Panc1 (cell line): ENCODE results near the gene DIP2C. TPM values are rescaled to one million over a fixed set of nuclear protein-coding genes. Genes with fewer than 3 reads are reported as not detected.

Source experiments
- ATAC-seq: fragments of 200-7000 bp; cut with Tn5 transposase; 2 replicates; pipeline ENCODE4 v1.9.1; 2020; ENCODE audit warnings: mild to moderate bottlenecking, moderate library complexity
- BruUV-seq: library from RNA; stranded (reverse); fragments of 400-500 nt; replicated peaks from 2 replicates; lab custom pipeline; 2021; lab: Mats Ljungman, UMichigan
- CTCF ChIA-PET: fragments of 300-600 bp; sonication (Branson Sonifier 250); formaldehyde crosslinking; loops from one replicate; lab custom pipeline; 2022; ENCODE audit warnings: antibody characterized with exemption; lab: Charles Lee
- POLR2A ChIA-PET: fragments of 300-600 bp; sonication (Branson Sonifier 250); formaldehyde crosslinking; loops from one replicate; lab custom pipeline; 2022; ENCODE audit warnings: antibody characterized with exemption; lab: Charles Lee
- DNase-seq: peaks from one replicate; pipeline ENCODE4 v3.0.0-alpha.2; 2010; ENCODE audit warnings: low read depth, low spot score
- H3K27ac ChIP-seq: 2 replicates; pipeline ENCODE4 v1.5.1; 2011; ENCODE audit warnings: mild to moderate bottlenecking, low read length, inconsistent platforms
- H3K27me3 ChIP-seq: fragments of 200-500 bp; sonication (Bioruptor generic); 2 replicates; pipeline ENCODE4 v1.6.0; 2014; ENCODE audit warnings: low read length, inconsistent platforms; ENCODE audit not compliant: control insufficient read depth, insufficient read depth
- H3K36me3 ChIP-seq: fragments of 200-500 bp; sonication (Bioruptor generic); 2 replicates; pipeline ENCODE4 v1.5.1; 2014; ENCODE audit warnings: inconsistent platforms, mild to moderate bottlenecking, low read length, moderate library complexity; ENCODE audit not compliant: control insufficient read depth, insufficient read depth
- H3K4me1 ChIP-seq: 2 replicates; pipeline ENCODE4 v1.5.1; 2011; ENCODE audit warnings: inconsistent platforms, mild to moderate bottlenecking, low read length, moderate library complexity; ENCODE audit not compliant: control insufficient read depth, insufficient read depth
- H3K4me3 ChIP-seq, 2 experiments: 2 replicates each; pipeline ENCODE4 v1.5.1; 2011 to 2012; ENCODE audit warnings: low read depth in 2 of 2, low read length in 2 of 2, mild to moderate bottlenecking in 2 of 2, inconsistent platforms in 1 of 2, moderate library complexity in 1 of 2
- H3K9me3 ChIP-seq: fragments of 200-500 bp; sonication (Bioruptor generic); 2 replicates; pipeline ENCODE4 v1.5.1; 2014; ENCODE audit warnings: low read depth, mild to moderate bottlenecking, inconsistent platforms, low read length, moderate library complexity; ENCODE audit not compliant: control insufficient read depth, insufficient read depth
- CTCF ChIP-seq: fragments of 450-650 bp; IDR thresholded peaks from 2 replicates; pipeline ENCODE4 v1.5.1; 2017; ENCODE audit warnings: mild to moderate bottlenecking
- POLR2AphosphoS5 ChIP-seq: IDR thresholded peaks from 2 replicates; pipeline ENCODE4 v1.6.1; 2012; ENCODE audit warnings: mild to moderate bottlenecking, low read depth, low read length, moderate library complexity
- REST ChIP-seq, 2 experiments: IDR thresholded peaks; 2 replicates each; pipeline ENCODE4 v1.6.1; 2011 to 2012; ENCODE audit warnings: low read depth in 2 of 2, control low read depth in 1 of 2, low read length in 1 of 2, mild to moderate bottlenecking in 1 of 2, moderate library complexity in 1 of 2; ENCODE audit not compliant: insufficient read depth in 1 of 2
- SIN3A ChIP-seq: IDR thresholded peaks from 2 replicates; pipeline ENCODE4 v1.6.1; 2012; ENCODE audit warnings: low read depth, mild to moderate bottlenecking, low read length, moderate library complexity, borderline replicate concordance; ENCODE audit not compliant: insufficient read depth
- TCF7L2 ChIP-seq: IDR thresholded peaks from 2 replicates; pipeline ENCODE4 v1.6.1; 2011; ENCODE audit warnings: mild to moderate bottlenecking, low read depth, low read length, inconsistent platforms
- in situ Hi-C: cut with HindIII; loops from 2 replicates; pipeline ENCODE4 v1.10.0; 2016; ENCODE audit warnings: low sequenced_read_pairs, low pct_unique_long_range_greater_than_20kb
- intact Hi-C: fragments of 100-400 bp; cut with micrococcal nuclease; formaldehyde crosslinking; loops from one replicate; pipeline ENCODE4 v1.10.0; 2022; ENCODE audit not compliant: unreplicated experiment
- total RNA-seq: library from RNA; stranded (reverse); gene quantifications from one replicate; pipeline ENCODE4 v1.2.1, GENCODE V29; 2021; ENCODE audit not compliant: unreplicated experiment

The DIP2C gene
- total RNA-seq, 1 experiment from 2014 or later: 13.2 TPM

GRCh38 chr10:712089-712488, 22.6 kb upstream of the DIP2C start:
- POLR2A ChIA-PET: interaction anchor here (0.5 kb wide), 1 partner anchor 22 kb away, joined by 4 read pairs; no protein-coding TSS in a partner anchor
- in situ Hi-C loops: no loop called here
- no peak overlapping the region for H3K4me3 ChIP-seq
- H3K36me3 ChIP-seq: no peaks in the 10 kb centered on the region
- TF ChIP-seq POLR2AphosphoS5: no peak
- no peak for TF ChIP-seq CTCF
- no peak for TF ChIP-seq REST (IDR thresholded peaks at IDR 0.05; ENCODE audit: insufficient read depth in 1 of 2, low read depth in 2 of 2, low read length in 1 of 2)
- no peak for TF ChIP-seq SIN3A
- no peak for TF ChIP-seq TCF7L2
- H3K27me3 ChIP-seq: no peaks in the 10 kb centered on the region
- H3K4me1 ChIP-seq: no peaks in the 10 kb centered on the region
- DNase-seq (no peak), ATAC-seq (no peak)
- H3K9me3 ChIP-seq: no peaks in the 10 kb centered on the region; the same call in 1 of the 2 replicates
- no peak overlapping the region for H3K27ac ChIP-seq
- BruUV-seq: no TSS peak
- intact Hi-C loops: no loop called here
- CTCF ChIA-PET: no interaction called here

GRCh38 chr10:707861-708260, 18.4 kb upstream of the DIP2C start:
- Histone ChIP-seq H3K36me3 (no peaks in the 10 kb centered on the region), H3K4me3 (no peak overlapping the region), H3K27ac (no peak overlapping the region), H3K4me1 (no peaks in the 10 kb centered on the region), H3K27me3 (peaks cover under 1% of the 10 kb centered on the region; the same call in 1 of the 2 replicates), H3K9me3 (no peaks in the 10 kb centered on the region)
- no TSS peak for BruUV-seq
- POLR2A ChIA-PET: no interaction called here
- DNase-seq (no peak), ATAC-seq (no peak)
- intact Hi-C loops: no loop called here
- CTCF ChIA-PET: no interaction called here
- in situ Hi-C loops: no loop called here
- TF ChIP-seq CTCF: no peak
- TF ChIP-seq SIN3A: no peak
- no peak for TF ChIP-seq POLR2AphosphoS5
- no peak for TF ChIP-seq TCF7L2
- no peak for TF ChIP-seq REST (IDR thresholded peaks at IDR 0.05; ENCODE audit: insufficient read depth in 1 of 2, low read depth in 2 of 2, low read length in 1 of 2)
